SK-N-MC (cell line): Measurements from ENCODE around the gene MAGI2.

Experiments used
- DNase-seq: peaks from one replicate; pipeline ENCODE4 v3.0.0-alpha.2; 2011; ENCODE audit warnings: low read depth, low spot score
- H3K27ac ChIP-seq: fragments of 200-600 bp; sonication (generic); 2 replicates; pipeline ENCODE4 v1.5.1; 2016; ENCODE audit warnings: mixed run types
- H3K36me3 ChIP-seq: fragments of 200-600 bp; sonication (generic); 2 replicates; pipeline ENCODE4 v1.6.1; 2017; ENCODE audit warnings: antibody characterized with exemption, low read length, mixed read lengths; ENCODE audit not compliant: insufficient read depth
- H3K4me3 ChIP-seq: fragments of 200-600 bp; sonication (generic); 2 replicates; pipeline ENCODE4 v1.5.1; 2016
- H3K9ac ChIP-seq: fragments of 200-600 bp; sonication (generic); 2 replicates; pipeline ENCODE4 v1.8.0; 2017; ENCODE audit warnings: mixed run types, mixed read lengths; ENCODE audit not compliant: insufficient read length
- H3K9me3 ChIP-seq: fragments of 200-600 bp; sonication (generic); 2 replicates; pipeline ENCODE4 v1.6.1; 2017; ENCODE audit warnings: low read depth, mild to moderate bottlenecking, antibody characterized with exemption, low read length, moderate library complexity, mixed read lengths
- EZH2 ChIP-seq: fragments of 200-600 bp; sonication (generic); IDR thresholded peaks from one replicate; pipeline ENCODE4 v1.6.1; 2017; ENCODE audit warnings: antibody characterized with exemption
- FOXP2 ChIP-seq: optimal IDR thresholded peaks from 2 replicates; pipeline ENCODE3; 2011; ENCODE audit warnings: mild to moderate bottlenecking, moderate library complexity; ENCODE audit not compliant: insufficient read depth; ENCODE audit errors: extremely low read length, control extremely low read depth
- POLR2AphosphoS5 ChIP-seq: IDR thresholded peaks from 2 replicates; pipeline ENCODE4 v1.6.1; 2012; ENCODE audit warnings: mild to moderate bottlenecking, low read depth, low read length, borderline replicate concordance

The MAGI2 gene

DNA sequence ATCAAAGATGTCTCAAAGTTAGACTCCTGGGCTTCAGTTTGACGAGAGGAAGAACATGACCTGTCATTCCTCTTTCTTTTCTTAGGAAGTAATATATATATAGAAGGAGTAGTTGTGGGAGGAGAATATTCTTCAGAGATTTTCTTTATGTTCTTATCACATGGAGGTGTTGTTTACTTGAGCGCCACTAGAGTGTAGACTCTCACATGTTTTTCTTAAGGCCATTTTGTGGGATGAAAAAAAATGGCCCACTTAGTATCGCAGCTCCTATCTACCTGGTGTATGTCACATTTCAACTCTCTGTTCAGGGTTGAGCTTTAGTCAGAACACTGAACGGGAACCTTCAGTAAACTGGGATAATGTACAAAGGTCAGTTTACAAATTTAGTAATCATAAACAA is 1009.7 kb downstream of the MAGI2 start:
- DNase-seq: no peak
- Histone ChIP-seq H3K9me3 (no peaks in the 10 kb centered on the region), H3K9ac (no peak overlapping the region), H3K4me3 (no peak overlapping the region), H3K36me3 (no peaks in the 10 kb centered on the region), H3K27ac (no peak overlapping the region)
- TF ChIP-seq FOXP2 (no peak), POLR2AphosphoS5 (no peak), EZH2 (no peak)

DNA sequence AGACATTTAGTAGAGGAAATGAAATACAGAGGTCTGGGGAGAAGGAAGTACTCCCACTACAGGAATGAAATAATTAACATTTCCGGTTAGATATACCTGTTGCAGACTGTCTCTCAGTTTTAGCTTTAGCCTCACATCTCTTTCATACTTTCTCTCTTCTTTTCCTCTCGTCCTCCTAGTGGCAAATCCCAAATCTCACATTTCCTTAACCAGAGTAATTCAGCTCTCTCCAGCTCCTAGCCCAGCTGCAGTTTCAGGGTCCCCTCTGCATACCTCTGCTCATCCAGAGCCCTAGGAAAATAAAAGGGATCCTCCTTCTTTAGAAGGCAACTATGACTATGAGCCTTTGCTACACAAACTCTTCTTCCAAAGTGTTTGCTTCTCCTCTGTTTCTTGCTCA is 1011.7 kb downstream of the MAGI2 start:
- Histone ChIP-seq H3K27ac (no peak overlapping the region), H3K9ac (no peak overlapping the region), H3K36me3 (no peaks in the 10 kb centered on the region), H3K4me3 (no peak overlapping the region), H3K9me3 (no peaks in the 10 kb centered on the region)
- no peak for DNase-seq
- TF ChIP-seq FOXP2: no peak
- TF ChIP-seq POLR2AphosphoS5: no peak
- no peak for TF ChIP-seq EZH2

DNA sequence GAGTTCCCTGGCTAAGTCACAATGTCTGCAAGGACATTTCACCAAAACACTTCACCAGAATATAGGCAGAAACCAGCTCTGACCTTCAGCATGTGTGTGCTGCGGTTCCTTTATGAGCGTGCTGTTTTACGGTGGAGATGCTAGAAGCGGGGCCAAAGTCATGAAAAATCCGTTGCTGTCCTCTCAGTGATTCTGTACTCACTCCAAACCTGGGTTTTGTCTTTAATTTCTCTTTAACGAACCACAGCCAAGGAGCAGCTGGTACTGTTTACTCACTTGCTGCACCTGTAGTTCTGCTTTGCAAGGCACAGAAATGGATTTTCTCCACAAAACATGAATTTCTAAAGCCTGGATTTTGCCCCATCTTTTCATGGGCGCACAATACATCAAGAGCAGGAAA is 1015.0 kb downstream of the MAGI2 start:
- TF ChIP-seq POLR2AphosphoS5 (no peak), EZH2 (no peak), FOXP2 (no peak)
- no peak for DNase-seq
- Histone ChIP-seq H3K27ac (no peak overlapping the region), H3K36me3 (no peaks in the 10 kb centered on the region), H3K9ac (no peak overlapping the region), H3K4me3 (no peak overlapping the region), H3K9me3 (no peaks in the 10 kb centered on the region)

DNA sequence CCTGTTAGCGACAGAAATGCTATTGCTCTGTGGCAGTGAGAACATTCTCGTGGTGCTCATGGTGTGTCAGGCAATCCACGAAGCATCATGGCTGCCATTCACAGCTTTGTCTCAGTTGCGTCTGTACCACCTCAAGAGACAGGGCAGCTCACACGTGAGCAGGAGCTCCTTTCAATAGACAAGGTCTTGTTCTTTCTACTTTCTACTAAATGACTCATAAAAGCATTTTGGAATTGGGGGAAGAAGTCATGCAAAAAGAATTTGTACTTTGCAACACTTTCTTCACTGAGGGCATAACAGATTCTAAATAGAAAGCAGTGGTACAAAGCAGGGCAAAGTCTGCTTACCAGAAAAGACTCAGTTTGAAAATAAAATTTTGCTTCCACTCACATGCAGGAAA is 1016.3 kb downstream of the MAGI2 start:
- Histone ChIP-seq H3K9me3 (no peaks in the 10 kb centered on the region), H3K36me3 (no peaks in the 10 kb centered on the region), H3K9ac (no peak overlapping the region), H3K4me3 (no peak overlapping the region), H3K27ac (no peak overlapping the region)
- no peak for DNase-seq
- TF ChIP-seq EZH2 (no peak), POLR2AphosphoS5 (no peak), FOXP2 (no peak)

DNA sequence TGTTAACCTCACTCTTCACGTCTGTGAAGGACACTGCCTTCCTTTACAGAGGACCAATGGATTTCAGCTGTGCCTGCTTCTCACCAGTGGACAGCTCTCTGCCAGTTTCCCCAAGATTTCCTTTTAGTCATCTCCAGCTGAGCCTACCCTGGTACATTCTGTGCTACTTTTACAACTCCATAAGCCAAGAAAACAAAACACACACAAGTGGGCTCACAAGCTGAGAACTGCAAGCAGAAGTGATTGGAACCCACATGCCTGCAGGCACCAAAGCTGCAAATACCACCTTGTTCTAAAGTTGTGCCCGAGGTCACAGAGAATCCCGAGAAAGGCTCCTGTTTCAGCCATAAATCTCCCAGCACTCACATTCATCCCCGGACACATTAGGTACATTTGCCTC is 1018.1 kb downstream of the MAGI2 start:
- no peaks in the 10 kb centered on the region for H3K9me3 ChIP-seq
- no peaks in the 10 kb centered on the region for H3K36me3 ChIP-seq
- H3K9ac ChIP-seq: no peak overlapping the region

DNA sequence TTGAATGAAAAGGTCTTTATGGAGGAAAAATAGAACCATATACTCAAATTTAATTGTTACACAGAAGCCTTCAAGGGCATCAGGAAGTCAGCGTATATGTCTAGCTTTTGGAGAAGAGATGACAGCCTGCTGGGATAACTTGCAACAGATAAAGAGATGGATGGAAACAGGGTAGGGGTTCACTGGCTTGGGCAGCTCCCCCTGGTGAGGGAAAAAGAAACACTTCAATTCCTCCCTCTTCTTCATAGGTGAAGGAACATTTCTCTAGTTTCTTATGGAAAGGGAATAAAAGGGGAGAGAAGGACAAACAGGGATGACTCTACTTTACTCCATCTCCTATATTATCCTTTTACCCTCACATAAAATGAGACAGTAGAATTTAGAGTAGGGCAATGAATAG is 1019.2 kb downstream of the MAGI2 start:
- Histone ChIP-seq H3K36me3 (no peaks in the 10 kb centered on the region), H3K9me3 (no peaks in the 10 kb centered on the region), H3K27ac (no peak overlapping the region), H3K4me3 (no peak overlapping the region), H3K9ac (no peak overlapping the region)
- TF ChIP-seq POLR2AphosphoS5 (no peak), FOXP2 (no peak), EZH2 (no peak)
- no peak for DNase-seq

More for the DNA sequence above, 1018.1 kb downstream of the MAGI2 start:
- Histone ChIP-seq H3K4me3 (no peak overlapping the region), H3K27ac (no peak overlapping the region)
- no peak for DNase-seq
- TF ChIP-seq POLR2AphosphoS5: no peak
- TF ChIP-seq EZH2: no peak
- TF ChIP-seq FOXP2: no peak

DNA sequence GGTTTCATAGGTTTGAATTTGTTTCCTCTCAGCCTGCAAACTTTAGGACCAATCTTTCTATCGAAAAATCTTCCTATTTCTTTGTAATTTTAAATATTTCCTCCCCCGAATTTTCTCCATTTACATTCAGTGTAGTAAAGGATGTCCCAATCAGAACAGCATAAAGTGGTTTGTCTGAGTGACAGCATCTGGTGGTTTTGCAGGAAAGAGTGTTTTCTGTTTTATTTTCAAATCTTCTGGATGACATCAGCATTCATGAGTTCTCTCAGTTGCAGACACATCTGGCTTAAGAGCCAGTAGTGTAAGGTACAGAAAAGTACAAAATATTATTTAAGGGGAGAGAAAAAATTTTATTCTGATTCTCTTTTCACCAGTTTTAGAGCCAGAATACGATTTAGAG is 1020.0 kb downstream of the MAGI2 start:
- H3K36me3 ChIP-seq: no peaks in the 10 kb centered on the region
- H3K9ac ChIP-seq: no peak overlapping the region
- no peak for TF ChIP-seq EZH2
- no peak for TF ChIP-seq FOXP2
- TF ChIP-seq POLR2AphosphoS5: no peak
- no peak overlapping the region for H3K4me3 ChIP-seq
- no peak for DNase-seq
- H3K27ac ChIP-seq: no peak overlapping the region
- no peaks in the 10 kb centered on the region for H3K9me3 ChIP-seq

DNA sequence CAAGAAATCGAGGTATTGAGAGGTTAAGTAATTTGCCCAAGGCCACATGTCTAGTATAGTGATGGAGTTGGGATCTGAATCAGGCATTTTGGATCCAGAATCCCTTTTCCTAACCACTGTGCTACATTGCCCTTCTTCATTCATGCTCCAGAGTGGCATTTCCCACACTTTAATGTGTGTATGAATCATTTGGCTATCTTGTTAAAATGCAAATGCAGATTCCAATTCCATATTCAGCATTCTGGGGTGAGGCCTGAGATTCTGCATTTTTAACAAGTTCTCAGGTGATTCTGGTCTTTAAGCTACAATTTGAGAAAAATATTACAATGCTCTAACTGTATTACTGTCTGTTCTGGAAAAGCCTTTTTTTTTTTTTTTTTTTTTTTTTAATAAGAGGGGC is 1023.6 kb downstream of the MAGI2 start:
- no peak overlapping the region for H3K4me3 ChIP-seq
- no peak overlapping the region for H3K27ac ChIP-seq
- no peak for DNase-seq
- no peaks in the 10 kb centered on the region for H3K36me3 ChIP-seq
- H3K9ac ChIP-seq: no peak overlapping the region
- no peaks in the 10 kb centered on the region for H3K9me3 ChIP-seq
- TF ChIP-seq FOXP2: no peak
- TF ChIP-seq POLR2AphosphoS5: no peak
- TF ChIP-seq EZH2: no peak

DNA sequence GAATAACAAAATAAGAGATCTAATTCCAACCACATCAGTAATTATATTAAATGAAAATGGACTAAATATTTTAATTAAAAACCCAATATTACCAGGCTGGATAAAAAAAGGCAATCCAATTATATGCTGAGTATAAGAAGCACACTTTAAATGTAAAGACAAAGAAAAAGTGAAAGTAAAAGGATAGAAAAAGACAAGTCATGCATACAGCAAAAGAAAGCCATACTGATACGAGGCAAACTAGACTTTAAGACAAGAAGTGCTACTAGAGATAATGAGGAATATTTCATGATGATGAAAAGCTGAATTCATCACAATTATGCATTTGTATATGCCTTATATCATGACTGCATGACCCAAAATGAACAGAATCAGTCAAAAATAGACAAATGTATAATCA is 1026.3 kb downstream of the MAGI2 start:
- Histone ChIP-seq H3K36me3 (no peaks in the 10 kb centered on the region), H3K4me3 (no peak overlapping the region), H3K27ac (no peak overlapping the region), H3K9me3 (no peaks in the 10 kb centered on the region), H3K9ac (no peak overlapping the region)
- no peak for TF ChIP-seq POLR2AphosphoS5
- no peak for TF ChIP-seq EZH2
- TF ChIP-seq FOXP2: no peak
- no peak for DNase-seq

DNA sequence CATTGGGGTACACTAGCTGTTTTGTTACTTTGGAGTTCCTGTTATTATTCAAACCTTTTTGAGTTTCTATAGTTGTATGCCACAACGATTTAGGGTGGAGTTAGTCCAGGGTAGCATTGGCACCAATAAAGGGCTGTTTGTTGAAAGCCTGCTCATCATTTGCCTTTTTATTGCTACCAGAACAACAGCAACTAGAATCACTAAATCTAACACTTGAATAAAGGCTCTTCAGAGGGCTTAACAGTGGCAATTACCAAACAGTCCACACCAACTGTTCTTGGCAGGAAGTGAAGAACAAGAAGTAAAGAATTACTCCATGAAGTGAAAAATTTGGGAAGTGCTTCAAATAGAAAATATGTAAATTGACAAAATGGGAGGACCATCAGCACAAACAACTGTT is 1033.5 kb downstream of the MAGI2 start:
- H3K9me3 ChIP-seq: no peaks in the 10 kb centered on the region
- no peak overlapping the region for H3K4me3 ChIP-seq
- TF ChIP-seq FOXP2 (no peak), POLR2AphosphoS5 (no peak), EZH2 (no peak)
- H3K27ac ChIP-seq: no peak overlapping the region
- no peaks in the 10 kb centered on the region for H3K36me3 ChIP-seq
- H3K9ac ChIP-seq: no peak overlapping the region
- DNase-seq: no peak
